ENCODE results near the gene ADGRL2. TPM values are rescaled to one million over a fixed set of nuclear protein-coding genes. Genes with fewer than 3 reads are reported as not detected.

The ADGRL2 gene
- total and polyA plus RNA-seq, 2 experiments from 2014 or later = 38.2 to 90.3 TPM

DNA sequence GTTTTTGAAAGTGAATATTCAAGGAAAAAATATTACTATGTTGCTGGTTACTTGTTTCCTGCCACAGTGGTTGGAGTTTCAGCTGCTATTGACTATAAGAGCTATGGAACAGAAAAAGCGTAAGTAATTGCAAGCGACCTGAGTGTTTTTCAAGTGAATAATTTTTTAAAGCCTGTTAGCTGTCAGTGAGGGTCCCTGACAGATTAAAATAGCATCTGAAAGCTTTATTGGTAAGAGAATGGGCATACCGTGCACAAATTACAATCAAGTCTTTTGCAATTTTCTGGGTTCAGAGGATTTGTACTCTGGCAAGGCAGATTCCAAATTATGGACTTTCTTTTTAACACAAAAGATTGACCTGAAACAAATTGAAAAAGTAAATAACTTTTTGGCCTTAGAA is 169.7 kb downstream of the ADGRL2 start:
- Histone ChIP-seq H3F3A (replicated peaks; ENCODE audit: low read depth) (no peaks in the 10 kb centered on the region), H3K4me2 (no peak overlapping the region), H3K9me2 (ENCODE audit: insufficient read depth) (no peaks in the 10 kb centered on the region), H3K27ac (ENCODE audit: low read depth) (no peak overlapping the region), H3K4me1 (ENCODE audit: insufficient read depth) (peaks cover 41% of the 10 kb centered on the region), H3K79me2 (replicated peaks; ENCODE audit: insufficient read depth) (no peaks in the 10 kb centered on the region), H3K27me3 (ENCODE audit: insufficient read depth) (no peaks in the 10 kb centered on the region), H4K20me1 (replicated peaks; ENCODE audit: insufficient read depth) (no peaks in the 10 kb centered on the region), H2AFZ (no peak overlapping the region), H3K36me3 (ENCODE audit: insufficient read depth) (peaks cover 7% of the 10 kb centered on the region; the same call in 1 of the 2 replicates), H3K4me3 (no peak overlapping the region)
- ATAC-seq (no peak), DNase-seq (ENCODE audit: low spot score) (no peak)
- Mint-ChIP-seq H3K36me3 (ENCODE audit: low read depth) (peaks cover 51% of the 10 kb centered on the region; the same call in 2 of the 3 replicates), H3K27me3 (ENCODE audit: insufficient read depth, low read depth, poor library complexity) (no peaks in the 10 kb centered on the region), H3K27ac (peak overlapping the region; percentile 16; the same call in 1 of the 2 replicates), H3K4me1 (peaks cover 34% of the 10 kb centered on the region), H3K4me3 (no peak overlapping the region), H3K9me3 (no peaks in the 10 kb centered on the region)
- no peak for TF ChIP-seq EZH2phosphoT487 (IDR thresholded peaks at IDR 0.05; ENCODE audit: unreplicated experiment)
- TF ChIP-seq, protein P1, sequence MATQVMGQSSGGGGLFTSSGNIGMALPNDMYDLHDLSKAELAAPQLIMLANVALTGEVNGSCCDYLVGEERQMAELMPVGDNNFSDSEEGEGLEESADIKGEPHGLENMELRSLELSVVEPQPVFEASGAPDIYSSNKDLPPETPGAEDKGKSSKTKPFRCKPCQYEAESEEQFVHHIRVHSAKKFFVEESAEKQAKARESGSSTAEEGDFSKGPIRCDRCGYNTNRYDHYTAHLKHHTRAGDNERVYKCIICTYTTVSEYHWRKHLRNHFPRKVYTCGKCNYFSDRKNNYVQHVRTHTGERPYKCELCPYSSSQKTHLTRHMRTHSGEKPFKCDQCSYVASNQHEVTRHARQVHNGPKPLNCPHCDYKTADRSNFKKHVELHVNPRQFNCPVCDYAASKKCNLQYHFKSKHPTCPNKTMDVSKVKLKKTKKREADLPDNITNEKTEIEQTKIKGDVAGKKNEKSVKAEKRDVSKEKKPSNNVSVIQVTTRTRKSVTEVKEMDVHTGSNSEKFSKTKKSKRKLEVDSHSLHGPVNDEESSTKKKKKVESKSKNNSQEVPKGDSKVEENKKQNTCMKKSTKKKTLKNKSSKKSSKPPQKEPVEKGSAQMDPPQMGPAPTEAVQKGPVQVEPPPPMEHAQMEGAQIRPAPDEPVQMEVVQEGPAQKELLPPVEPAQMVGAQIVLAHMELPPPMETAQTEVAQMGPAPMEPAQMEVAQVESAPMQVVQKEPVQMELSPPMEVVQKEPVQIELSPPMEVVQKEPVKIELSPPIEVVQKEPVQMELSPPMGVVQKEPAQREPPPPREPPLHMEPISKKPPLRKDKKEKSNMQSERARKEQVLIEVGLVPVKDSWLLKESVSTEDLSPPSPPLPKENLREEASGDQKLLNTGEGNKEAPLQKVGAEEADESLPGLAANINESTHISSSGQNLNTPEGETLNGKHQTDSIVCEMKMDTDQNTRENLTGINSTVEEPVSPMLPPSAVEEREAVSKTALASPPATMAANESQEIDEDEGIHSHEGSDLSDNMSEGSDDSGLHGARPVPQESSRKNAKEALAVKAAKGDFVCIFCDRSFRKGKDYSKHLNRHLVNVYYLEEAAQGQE (IDR thresholded peaks at IDR 0.05; ENCODE audit: unreplicated experiment) = no peak
- TF ChIP-seq, protein P2, sequence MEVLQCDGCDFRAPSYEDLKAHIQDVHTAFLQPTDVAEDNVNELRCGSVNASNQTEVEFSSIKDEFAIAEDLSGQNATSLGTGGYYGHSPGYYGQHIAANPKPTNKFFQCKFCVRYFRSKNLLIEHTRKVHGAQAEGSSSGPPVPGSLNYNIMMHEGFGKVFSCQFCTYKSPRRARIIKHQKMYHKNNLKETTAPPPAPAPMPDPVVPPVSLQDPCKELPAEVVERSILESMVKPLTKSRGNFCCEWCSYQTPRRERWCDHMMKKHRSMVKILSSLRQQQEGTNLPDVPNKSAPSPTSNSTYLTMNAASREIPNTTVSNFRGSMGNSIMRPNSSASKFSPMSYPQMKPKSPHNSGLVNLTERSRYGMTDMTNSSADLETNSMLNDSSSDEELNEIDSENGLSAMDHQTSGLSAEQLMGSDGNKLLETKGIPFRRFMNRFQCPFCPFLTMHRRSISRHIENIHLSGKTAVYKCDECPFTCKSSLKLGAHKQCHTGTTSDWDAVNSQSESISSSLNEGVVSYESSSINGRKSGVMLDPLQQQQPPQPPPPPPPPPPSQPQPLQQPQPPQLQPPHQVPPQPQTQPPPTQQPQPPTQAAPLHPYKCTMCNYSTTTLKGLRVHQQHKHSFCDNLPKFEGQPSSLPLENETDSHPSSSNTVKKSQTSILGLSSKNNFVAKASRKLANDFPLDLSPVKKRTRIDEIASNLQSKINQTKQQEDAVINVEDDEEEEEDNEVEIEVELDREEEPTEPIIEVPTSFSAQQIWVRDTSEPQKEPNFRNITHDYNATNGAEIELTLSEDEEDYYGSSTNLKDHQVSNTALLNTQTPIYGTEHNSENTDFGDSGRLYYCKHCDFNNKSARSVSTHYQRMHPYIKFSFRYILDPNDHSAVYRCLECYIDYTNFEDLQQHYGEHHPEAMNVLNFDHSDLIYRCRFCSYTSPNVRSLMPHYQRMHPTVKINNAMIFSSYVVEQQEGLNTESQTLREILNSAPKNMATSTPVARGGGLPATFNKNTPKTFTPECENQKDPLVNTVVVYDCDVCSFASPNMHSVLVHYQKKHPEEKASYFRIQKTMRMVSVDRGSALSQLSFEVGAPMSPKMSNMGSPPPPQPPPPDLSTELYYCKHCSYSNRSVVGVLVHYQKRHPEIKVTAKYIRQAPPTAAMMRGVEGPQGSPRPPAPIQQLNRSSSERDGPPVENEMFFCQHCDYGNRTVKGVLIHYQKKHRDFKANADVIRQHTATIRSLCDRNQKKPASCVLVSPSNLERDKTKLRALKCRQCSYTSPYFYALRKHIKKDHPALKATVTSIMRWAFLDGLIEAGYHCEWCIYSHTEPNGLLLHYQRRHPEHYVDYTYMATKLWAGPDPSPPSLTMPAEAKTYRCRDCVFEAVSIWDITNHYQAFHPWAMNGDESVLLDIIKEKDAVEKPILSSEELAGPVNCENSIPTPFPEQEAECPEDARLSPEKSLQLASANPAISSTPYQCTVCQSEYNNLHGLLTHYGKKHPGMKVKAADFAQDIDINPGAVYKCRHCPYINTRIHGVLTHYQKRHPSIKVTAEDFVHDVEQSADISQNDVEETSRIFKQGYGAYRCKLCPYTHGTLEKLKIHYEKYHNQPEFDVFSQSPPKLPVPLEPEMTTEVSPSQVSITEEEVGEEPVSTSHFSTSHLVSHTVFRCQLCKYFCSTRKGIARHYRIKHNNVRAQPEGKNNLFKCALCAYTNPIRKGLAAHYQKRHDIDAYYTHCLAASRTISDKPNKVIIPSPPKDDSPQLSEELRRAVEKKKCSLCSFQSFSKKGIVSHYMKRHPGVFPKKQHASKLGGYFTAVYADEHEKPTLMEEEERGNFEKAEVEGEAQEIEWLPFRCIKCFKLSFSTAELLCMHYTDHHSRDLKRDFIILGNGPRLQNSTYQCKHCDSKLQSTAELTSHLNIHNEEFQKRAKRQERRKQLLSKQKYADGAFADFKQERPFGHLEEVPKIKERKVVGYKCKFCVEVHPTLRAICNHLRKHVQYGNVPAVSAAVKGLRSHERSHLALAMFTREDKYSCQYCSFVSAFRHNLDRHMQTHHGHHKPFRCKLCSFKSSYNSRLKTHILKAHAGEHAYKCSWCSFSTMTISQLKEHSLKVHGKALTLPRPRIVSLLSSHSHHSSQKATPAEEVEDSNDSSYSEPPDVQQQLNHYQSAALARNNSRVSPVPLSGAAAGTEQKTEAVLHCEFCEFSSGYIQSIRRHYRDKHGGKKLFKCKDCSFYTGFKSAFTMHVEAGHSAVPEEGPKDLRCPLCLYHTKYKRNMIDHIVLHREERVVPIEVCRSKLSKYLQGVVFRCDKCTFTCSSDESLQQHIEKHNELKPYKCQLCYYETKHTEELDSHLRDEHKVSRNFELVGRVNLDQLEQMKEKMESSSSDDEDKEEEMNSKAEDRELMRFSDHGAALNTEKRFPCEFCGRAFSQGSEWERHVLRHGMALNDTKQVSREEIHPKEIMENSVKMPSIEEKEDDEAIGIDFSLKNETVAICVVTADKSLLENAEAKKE (CRISPR knock-in tag; IDR thresholded peaks at IDR 0.05) = no peak
- TF ChIP-seq ZNF331 (CRISPR knock-in tag; IDR thresholded peaks at IDR 0.05; ENCODE audit: low read depth) = no peak
- no peak for TF ChIP-seq CREB1 (CRISPR knock-in tag; IDR thresholded peaks at IDR 0.05; ENCODE audit: low read depth)
- no peak for TF ChIP-seq JUNB (IDR thresholded peaks at IDR 0.05; ENCODE audit: unreplicated experiment)
